Loucy (cell line): ENCODE results near the gene TBCCD1.

Experiments used
- H2AFZ ChIP-seq: fragments of 200-600 bp; sonication (generic); 2 replicates; pipeline ENCODE4 v1.6.0; 2016; ENCODE audit warnings: antibody characterized with exemption, mild to moderate bottlenecking, low read length, moderate library complexity
- H3F3A ChIP-seq: fragments of 200-600 bp; 2 replicates; pipeline ENCODE4 v1.6.0; 2016; ENCODE audit warnings: antibody characterized with exemption, low read depth, mild to moderate bottlenecking
- H3K27me3 ChIP-seq: fragments of 200-600 bp; sonication (generic); 2 replicates; pipeline ENCODE4 v1.6.1; 2014; ENCODE audit warnings: low read length, mild to moderate bottlenecking; ENCODE audit not compliant: insufficient read depth, poor library complexity, severe bottlenecking
- H3K36me3 ChIP-seq: fragments of 200-600 bp; sonication (generic); 2 replicates; pipeline ENCODE4 v1.6.1; 2016; ENCODE audit warnings: low read length; ENCODE audit not compliant: insufficient read depth
- H3K4me1 ChIP-seq: fragments of 200-600 bp; sonication (generic); 2 replicates; pipeline ENCODE4 v1.5.1; 2014; ENCODE audit warnings: low read length, mild to moderate bottlenecking; ENCODE audit not compliant: insufficient read depth, poor library complexity, severe bottlenecking
- H3K4me2 ChIP-seq: fragments of 200-600 bp; sonication (generic); 2 replicates; pipeline ENCODE4 v1.6.0; 2014; ENCODE audit warnings: antibody characterized with exemption, low read length, low read depth, mild to moderate bottlenecking; ENCODE audit not compliant: poor library complexity, severe bottlenecking
- H3K4me3 ChIP-seq: fragments of 200-600 bp; sonication (generic); 2 replicates; pipeline ENCODE4 v1.5.1; 2014; ENCODE audit warnings: low read length, mild to moderate bottlenecking, mixed read lengths; ENCODE audit not compliant: poor library complexity, severe bottlenecking
- H3K79me2 ChIP-seq: fragments of 200-600 bp; sonication (generic); 2 replicates; pipeline ENCODE4 v1.6.1; 2014; ENCODE audit warnings: low read length; ENCODE audit not compliant: insufficient read depth
- H3K9ac ChIP-seq: fragments of 200-600 bp; sonication (generic); 2 replicates; pipeline ENCODE4 v1.6.0; 2014; ENCODE audit warnings: mild to moderate bottlenecking, low read depth, low read length, moderate library complexity; ENCODE audit not compliant: poor library complexity, severe bottlenecking
- H3K9me2 ChIP-seq: fragments of 200-600 bp; sonication (generic); replicated peaks from 2 replicates; pipeline ENCODE4 v1.6.1; 2016; ENCODE audit warnings: low read depth, low read length, mixed read lengths
- H3K9me3 ChIP-seq: fragments of 200-600 bp; sonication (generic); 2 replicates; pipeline ENCODE4 v1.6.1; 2014; ENCODE audit warnings: mild to moderate bottlenecking, antibody characterized with exemption, low read length, low read depth; ENCODE audit not compliant: insufficient read depth
- H4K20me1 ChIP-seq: fragments of 200-600 bp; sonication (generic); 2 replicates; pipeline ENCODE4 v1.6.0; 2014; ENCODE audit warnings: antibody characterized with exemption, low read length, mild to moderate bottlenecking; ENCODE audit not compliant: insufficient read depth, poor library complexity, severe bottlenecking
- CTCF ChIP-seq: fragments of 200-600 bp; sonication (generic); conservative IDR thresholded peaks from 2 replicates; pipeline ENCODE4 v1.5.1; 2014; ENCODE audit warnings: mild to moderate bottlenecking, antibody characterized with exemption, low read length
- EZH2phosphoT487 ChIP-seq: fragments of 200-600 bp; IDR thresholded peaks from 2 replicates; pipeline ENCODE4 v1.6.1; 2018; ENCODE audit warnings: antibody characterized with exemption, mild to moderate bottlenecking, moderate library complexity, borderline replicate concordance

The TBCCD1 gene

GRCh38 chr3:186599142-186599784 is 32.1 kb upstream of the TBCCD1 start:
- Histone ChIP-seq H2AFZ (no peak overlapping the region), H3K4me3 (no peak overlapping the region), H3K36me3 (no peaks in the 10 kb centered on the region), H3K79me2 (no peaks in the 10 kb centered on the region), H3K4me2 (no peak overlapping the region), H3K9me2 (no peaks in the 10 kb centered on the region), H4K20me1 (no peaks in the 10 kb centered on the region), H3K9ac (no peak overlapping the region), H3F3A (no peaks in the 10 kb centered on the region), H3K27me3 (no peaks in the 10 kb centered on the region), H3K4me1 (no peaks in the 10 kb centered on the region), H3K9me3 (no peaks in the 10 kb centered on the region)
- TF ChIP-seq CTCF (no peak), EZH2phosphoT487 (no peak)

- Histone ChIP-seq H3K4me1 (no peaks in the 10 kb centered on the region), H3K27me3 (no peaks in the 10 kb centered on the region), H3K9me2 (no peaks in the 10 kb centered on the region), H2AFZ (no peak overlapping the region), H4K20me1 (no peaks in the 10 kb centered on the region), H3F3A (no peaks in the 10 kb centered on the region), H3K36me3 (no peaks in the 10 kb centered on the region), H3K4me3 (no peak overlapping the region), H3K9ac (no peak overlapping the region), H3K4me2 (no peak overlapping the region), H3K79me2 (no peaks in the 10 kb centered on the region), H3K9me3 (no peaks in the 10 kb centered on the region)
- TF ChIP-seq EZH2phosphoT487 (no peak), CTCF (no peak)
These were observed 31.6 kb upstream of the TBCCD1 start for GRCh38 chr3:186598794-186599141.

- H3K4me1 ChIP-seq: no peaks in the 10 kb centered on the region
These were observed 31.1 kb upstream of the TBCCD1 start for GRCh38 chr3:186598108-186598784.

More at GRCh38 chr3:186598108-186598784, 31.1 kb upstream of the TBCCD1 start:
- H3K79me2 ChIP-seq: no peaks in the 10 kb centered on the region
- no peaks in the 10 kb centered on the region for H3F3A ChIP-seq
- H3K9ac ChIP-seq: no peak overlapping the region
- no peaks in the 10 kb centered on the region for H3K36me3 ChIP-seq
- no peak overlapping the region for H3K4me2 ChIP-seq
- no peaks in the 10 kb centered on the region for H3K9me2 ChIP-seq
- H2AFZ ChIP-seq: no peak overlapping the region
- no peaks in the 10 kb centered on the region for H3K27me3 ChIP-seq
- no peaks in the 10 kb centered on the region for H3K9me3 ChIP-seq
- H3K4me3 ChIP-seq: no peak overlapping the region
- no peak for TF ChIP-seq EZH2phosphoT487
- no peak for TF ChIP-seq CTCF
- no peaks in the 10 kb centered on the region for H4K20me1 ChIP-seq
